ENCODE results near the gene SELENOO.

DNA sequence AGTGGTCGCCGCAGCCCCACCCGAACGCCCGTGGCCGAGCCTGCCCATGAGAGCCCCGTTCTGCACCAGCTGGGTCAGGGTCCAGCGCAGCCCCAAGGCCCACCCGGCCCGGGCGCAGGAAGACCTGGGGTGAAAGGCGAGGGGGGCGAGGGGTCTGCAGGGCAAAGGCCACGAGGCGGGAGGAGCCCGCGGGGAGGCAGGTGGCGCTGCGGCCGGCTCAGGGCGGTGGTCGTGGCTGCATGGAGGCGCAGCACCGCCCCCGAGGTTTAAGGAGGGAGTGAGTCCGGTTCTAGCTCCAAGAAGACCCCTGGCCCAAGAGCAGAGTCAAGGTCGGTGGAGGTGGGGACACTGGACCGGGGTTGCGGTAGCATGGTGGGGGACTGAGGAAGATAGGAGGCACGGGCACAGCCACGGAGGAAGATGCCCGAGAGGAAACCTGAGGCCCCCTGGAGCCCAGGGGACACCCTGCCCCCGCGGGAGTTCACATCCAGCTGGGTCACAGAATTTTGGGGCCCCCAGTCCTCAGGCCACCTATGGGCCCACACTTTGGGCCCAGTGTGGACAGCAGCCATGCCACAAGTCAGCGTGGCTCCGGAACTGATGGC lies 50.8 kb downstream of the SELENOO start:
- TF ChIP-seq, protein P1, sequence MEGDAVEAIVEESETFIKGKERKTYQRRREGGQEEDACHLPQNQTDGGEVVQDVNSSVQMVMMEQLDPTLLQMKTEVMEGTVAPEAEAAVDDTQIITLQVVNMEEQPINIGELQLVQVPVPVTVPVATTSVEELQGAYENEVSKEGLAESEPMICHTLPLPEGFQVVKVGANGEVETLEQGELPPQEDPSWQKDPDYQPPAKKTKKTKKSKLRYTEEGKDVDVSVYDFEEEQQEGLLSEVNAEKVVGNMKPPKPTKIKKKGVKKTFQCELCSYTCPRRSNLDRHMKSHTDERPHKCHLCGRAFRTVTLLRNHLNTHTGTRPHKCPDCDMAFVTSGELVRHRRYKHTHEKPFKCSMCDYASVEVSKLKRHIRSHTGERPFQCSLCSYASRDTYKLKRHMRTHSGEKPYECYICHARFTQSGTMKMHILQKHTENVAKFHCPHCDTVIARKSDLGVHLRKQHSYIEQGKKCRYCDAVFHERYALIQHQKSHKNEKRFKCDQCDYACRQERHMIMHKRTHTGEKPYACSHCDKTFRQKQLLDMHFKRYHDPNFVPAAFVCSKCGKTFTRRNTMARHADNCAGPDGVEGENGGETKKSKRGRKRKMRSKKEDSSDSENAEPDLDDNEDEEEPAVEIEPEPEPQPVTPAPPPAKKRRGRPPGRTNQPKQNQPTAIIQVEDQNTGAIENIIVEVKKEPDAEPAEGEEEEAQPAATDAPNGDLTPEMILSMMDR (IDR thresholded peaks at IDR 0.05; ENCODE audit: low read depth, low read length): no peak
- TF ChIP-seq POLR2A (IDR thresholded peaks at IDR 0.05; ENCODE audit: extremely low read depth, insufficient read length) (no peak), MYC (IDR thresholded peaks at IDR 0.05; ENCODE audit: low read depth, low read length) (no peak)
- TF ChIP-seq, protein P2, sequence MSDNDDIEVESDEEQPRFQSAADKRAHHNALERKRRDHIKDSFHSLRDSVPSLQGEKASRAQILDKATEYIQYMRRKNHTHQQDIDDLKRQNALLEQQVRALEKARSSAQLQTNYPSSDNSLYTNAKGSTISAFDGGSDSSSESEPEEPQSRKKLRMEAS (IDR thresholded peaks at IDR 0.05; ENCODE audit: low read depth, low read length): no peak
